Stimulated activated CD4-positive, alpha-beta T cell treated with anti-CD3 and anti-CD28 coated beads, TNF-alpha, amount 100 ng/mL, for 24 hours (primary cell): ENCODE measurements around the gene SEC24A.
"Not testable (repeated sequence)": the region's sequence is repeated elsewhere in the genome, so short reads cannot be mapped to it uniquely, and the experiment has no call there.

Experiments
- DNase-seq, 3 experiments: peaks; one replicate each; pipeline ENCODE4 v3.0.0-alpha.2; 2020; ENCODE audit warnings: low read depth in 3 of 3

Gene SEC24A

GRCh38 chr5:134648425-134649162 lies at the start of gene SEC24A:
Gene SEC24A, plus strand, starts transcription at chr5:134648785. Its CDS starts 292 bp downstream, at chr5:134649077.
- DNase-seq = peak; percentile 72 to 88 (median 74)

GRCh38 chr5:134599820-134600219 lies 48.8 kb upstream of the SEC24A start:
- not testable (repeated sequence) for DNase-seq

- DNase-seq = no peak
Observed at GRCh38 chr5:134600600-134600999, 48.0 kb upstream of the SEC24A start.

GRCh38 chr5:134603059-134603458 lies 45.5 kb upstream of the SEC24A start:
- DNase-seq = no peak

- no peak for DNase-seq
Observed at GRCh38 chr5:134604908-134605307, 43.7 kb upstream of the SEC24A start.

- no peak for DNase-seq
Observed at GRCh38 chr5:134606726-134607125, 41.9 kb upstream of the SEC24A start.

- no peak for DNase-seq
Observed at GRCh38 chr5:134608555-134608954, 40.0 kb upstream of the SEC24A start.

GRCh38 chr5:134609232-134609851 lies 39.2 kb upstream of the SEC24A start:
- no peak for DNase-seq

GRCh38 chr5:134610725-134611124 lies 37.9 kb upstream of the SEC24A start:
- DNase-seq = no peak

GRCh38 chr5:134611515-134611914 lies 37.1 kb upstream of the SEC24A start:
- DNase-seq = no peak

- DNase-seq = no peak
Observed at GRCh38 chr5:134614450-134615085, 34.0 kb upstream of the SEC24A start.

GRCh38 chr5:134620634-134621033 lies 28.0 kb upstream of the SEC24A start:
- DNase-seq = no peak

GRCh38 chr5:134625559-134625958 lies 23.0 kb upstream of the SEC24A start:
- no peak for DNase-seq

GRCh38 chr5:134626369-134627014 lies 22.1 kb upstream of the SEC24A start:
- DNase-seq = no peak

- DNase-seq = no peak
Observed at GRCh38 chr5:134634227-134634626, 14.4 kb upstream of the SEC24A start.

GRCh38 chr5:134635366-134635765 lies 13.2 kb upstream of the SEC24A start:
- DNase-seq = not testable (repeated sequence)

GRCh38 chr5:134637116-134637721 lies 11.4 kb upstream of the SEC24A start:
- DNase-seq = no peak

- DNase-seq = no peak
Observed at GRCh38 chr5:134638760-134639201, 9.8 kb upstream of the SEC24A start.

- no peak for DNase-seq
Observed at GRCh38 chr5:134642931-134643530, 5.6 kb upstream of the SEC24A start.

GRCh38 chr5:134647750-134648424 lies 698 bp upstream of the SEC24A start:
- DNase-seq = peak; percentile 11 to 28 (median 16)
